GM12864 (cell line): ENCODE results near the gene CD33.
"Not testable (repeated sequence)": the region's sequence is repeated elsewhere in the genome, so short reads cannot be mapped to it uniquely, and the experiment has no call there.

Experiments
- DNase-seq: peaks from one replicate; pipeline ENCODE4 v3.0.0-alpha.2; 2011; ENCODE audit warnings: low read depth
- H3K4me3 ChIP-seq: 2 replicates; pipeline ENCODE4 v1.5.1; 2011; ENCODE audit warnings: mild to moderate bottlenecking, low read depth, low read length, control low read depth
- CTCF ChIP-seq: IDR thresholded peaks from 2 replicates; pipeline ENCODE4 v1.5.1; 2011; ENCODE audit warnings: low read depth, mild to moderate bottlenecking, moderate library complexity, low read length, control low read depth, inconsistent platforms; ENCODE audit errors: missing control alignments

The CD33 gene

DNA sequence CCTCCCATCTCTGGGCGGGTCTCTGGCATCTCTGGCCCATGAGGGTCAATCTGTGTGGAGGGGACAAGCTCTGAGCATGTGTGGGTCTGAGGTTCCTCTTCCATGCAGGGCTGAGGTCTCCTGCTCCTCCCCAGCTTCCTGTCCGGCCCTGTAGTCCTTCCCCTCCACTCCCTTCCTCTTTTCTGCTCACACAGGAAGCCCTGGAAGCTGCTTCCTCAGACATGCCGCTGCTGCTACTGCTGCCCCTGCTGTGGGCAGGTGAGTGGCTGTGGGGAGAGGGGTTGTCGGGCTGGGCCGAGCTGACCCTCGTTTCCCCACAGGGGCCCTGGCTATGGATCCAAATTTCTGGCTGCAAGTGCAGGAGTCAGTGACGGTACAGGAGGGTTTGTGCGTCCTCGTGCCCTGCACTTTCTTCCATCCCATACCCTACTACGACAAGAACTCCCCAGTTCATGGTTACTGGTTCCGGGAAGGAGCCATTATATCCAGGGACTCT, at the start of gene CD33:
CD33 (plus strand) TSS at position 183 of the 496 bp plus-strand sequence; CDS start at position 222, 39 bp downstream.
- DNase-seq: not testable (repeated sequence)
- H3K4me3 ChIP-seq: peak within 1 kb of the TSS; percentile 38

- no peak for DNase-seq
- no peak for TF ChIP-seq CTCF
- no peak overlapping the region for H3K4me3 ChIP-seq
Observed at GRCh38 chr19:51179256-51179655, 45.6 kb upstream of the CD33 start.

DNA sequence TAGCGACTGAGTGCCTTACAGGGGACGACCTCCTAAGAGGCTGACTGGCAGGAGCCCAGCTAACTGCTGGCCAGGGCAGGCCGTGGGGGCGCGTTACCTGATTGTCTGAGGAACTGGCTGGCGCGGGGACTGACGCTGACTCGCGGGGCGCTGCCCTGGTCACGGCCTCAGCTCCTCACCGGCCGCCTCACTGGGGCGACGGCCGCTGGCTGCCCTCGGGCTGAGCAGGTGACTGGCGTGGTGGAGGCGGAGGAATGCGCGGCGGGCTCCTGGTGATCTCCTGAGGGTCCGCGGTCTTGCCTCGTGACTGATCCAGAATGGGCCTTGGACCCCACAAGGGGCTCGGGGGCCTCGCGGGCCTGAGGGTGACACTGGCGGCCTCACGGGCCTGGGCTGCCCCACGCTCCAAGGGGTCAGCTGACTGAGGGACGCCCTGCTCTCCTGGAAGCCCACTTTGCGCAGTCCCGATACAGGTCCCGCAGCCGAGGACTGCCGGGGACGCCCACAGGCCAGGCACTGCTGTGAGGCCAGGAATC, 43.4 kb upstream of the CD33 start:
- H3K4me3 ChIP-seq: no peak overlapping the region
- TF ChIP-seq CTCF: no peak
- no peak for DNase-seq

DNA sequence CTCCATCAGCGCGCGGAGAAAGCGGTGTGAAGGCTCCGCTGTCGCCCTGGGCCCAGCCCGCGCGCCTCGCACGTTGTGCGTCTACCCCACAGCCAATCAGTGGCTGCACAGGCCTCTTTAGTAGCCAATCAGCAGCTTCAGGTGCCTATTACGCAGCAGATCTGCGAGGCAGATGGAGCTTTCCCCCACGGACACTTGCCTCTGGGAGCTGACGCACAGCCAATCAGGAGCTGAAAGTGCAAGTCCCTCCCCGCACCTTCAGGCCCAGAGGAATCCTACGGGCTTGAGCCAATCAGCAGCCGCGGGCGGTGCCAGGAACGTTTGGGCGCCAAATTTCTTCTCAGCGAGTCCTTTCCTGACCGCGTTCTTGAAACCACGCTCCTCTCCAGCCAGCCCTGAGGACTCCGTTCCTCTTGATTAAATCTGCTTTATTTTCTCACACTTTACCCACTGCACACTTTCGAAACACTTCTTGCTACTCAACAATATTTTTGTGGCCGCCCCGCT, 42.9 kb upstream of the CD33 start:
- no peak for TF ChIP-seq CTCF
- no peak overlapping the region for H3K4me3 ChIP-seq
- DNase-seq: no peak

- TF ChIP-seq CTCF: no peak
- no peak for DNase-seq
- H3K4me3 ChIP-seq: no peak overlapping the region
Observed at GRCh38 chr19:51183629-51184028, 41.3 kb upstream of the CD33 start.

DNA sequence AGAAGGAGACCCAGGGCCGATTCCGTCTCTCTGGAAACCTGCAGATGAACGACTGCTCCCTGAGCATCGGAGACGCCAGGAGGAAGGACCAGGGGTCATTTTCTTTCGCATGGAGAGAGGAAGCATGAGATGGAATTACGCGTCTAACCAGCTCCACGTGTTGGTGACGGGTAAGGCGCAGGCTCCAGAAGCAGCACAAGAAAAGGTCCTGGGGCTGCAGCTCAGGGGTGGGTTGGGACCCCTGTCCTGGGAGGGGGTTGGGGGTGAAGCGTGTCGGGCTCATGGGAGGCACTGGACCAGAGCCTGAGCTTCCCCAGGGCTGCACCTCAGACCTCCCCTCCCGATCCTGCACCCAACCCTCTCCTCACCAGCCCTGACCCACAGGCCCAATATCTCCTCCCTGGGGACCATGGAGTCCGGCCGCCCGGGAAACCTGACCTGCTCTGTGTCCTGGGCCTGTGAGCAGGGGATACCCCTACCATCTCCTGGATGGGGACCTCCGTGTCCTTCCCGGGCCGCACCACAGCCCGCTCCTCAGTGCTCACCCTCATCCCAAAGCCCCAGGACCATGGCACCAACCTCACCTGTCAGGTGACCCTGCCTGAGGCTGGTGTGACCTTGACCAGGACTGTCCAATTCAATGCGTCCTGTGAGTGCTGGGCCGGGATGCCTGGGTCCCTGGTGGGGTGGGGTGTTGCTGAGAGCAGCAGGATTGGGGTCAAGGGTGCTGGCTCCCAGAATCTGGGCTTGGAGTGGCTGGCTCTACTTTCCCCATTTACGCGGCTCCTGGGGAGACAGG, 39.6 kb upstream of the CD33 start:
- H3K4me3 ChIP-seq: no peak overlapping the region
- no peak for DNase-seq
- no peak for TF ChIP-seq CTCF

DNA sequence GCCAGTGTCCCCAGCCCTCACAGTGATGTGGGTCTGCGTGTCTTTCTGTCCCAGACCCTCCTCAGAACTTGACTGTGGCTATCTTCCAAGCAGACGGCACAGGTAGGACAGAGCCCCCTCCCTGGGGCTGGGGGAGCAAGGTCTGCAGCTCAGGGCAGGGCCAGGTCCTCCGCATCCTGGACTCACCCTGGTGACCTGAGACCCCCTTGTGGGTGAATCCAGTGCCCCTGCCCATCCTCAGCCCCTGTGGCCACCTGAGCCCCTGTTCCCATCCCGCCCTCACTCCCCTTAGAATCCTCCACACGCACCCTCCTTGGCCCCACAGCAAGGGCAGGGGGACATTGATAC, 39.0 kb upstream of the CD33 start:
- no peak for TF ChIP-seq CTCF
- DNase-seq: no peak
- no peak overlapping the region for H3K4me3 ChIP-seq
